Fibroblast of mammary gland (primary cell): Measurements from ENCODE around the gene SH3BP2.
A peak's percentile ranks its signal among the peaks of the same experiment; 100 is the strongest.

ENCODE experiments used
- DNase-seq: peaks from one replicate; pipeline ENCODE4 v3.0.0-alpha.2; 2010; ENCODE audit warnings: low read depth
- H3K4me3 ChIP-seq: 2 replicates; pipeline ENCODE4 v1.5.1; 2011; ENCODE audit warnings: low read depth, mild to moderate bottlenecking, low read length, moderate library complexity; ENCODE audit not compliant: control insufficient read depth
- CTCF ChIP-seq: conservative IDR thresholded peaks from 2 replicates; pipeline ENCODE4 v1.5.1; 2011; ENCODE audit warnings: low read depth, low read length, inconsistent platforms; ENCODE audit not compliant: control insufficient read depth, insufficient read depth

Gene SH3BP2

GRCh38 chr4:2871466-2871865 lies 78.6 kb downstream of the SH3BP2 start:
- no peak overlapping the region for H3K4me3 ChIP-seq
- TF ChIP-seq CTCF: no peak
- DNase-seq: no peak

GRCh38 chr4:2871911-2872310 lies 79.0 kb downstream of the SH3BP2 start:
- no peak for TF ChIP-seq CTCF
- no peak for DNase-seq
- H3K4me3 ChIP-seq: no peak overlapping the region

GRCh38 chr4:2873329-2873728 lies 80.4 kb downstream of the SH3BP2 start:
- no peak overlapping the region for H3K4me3 ChIP-seq
- TF ChIP-seq CTCF: no peak
- DNase-seq: no peak

GRCh38 chr4:2874861-2875260 lies 82.0 kb downstream of the SH3BP2 start:
- DNase-seq: peak; percentile 28
- TF ChIP-seq CTCF: no peak
- no peak overlapping the region for H3K4me3 ChIP-seq

GRCh38 chr4:2875556-2875955 lies 82.7 kb downstream of the SH3BP2 start:
- H3K4me3 ChIP-seq: no peak overlapping the region
- no peak for DNase-seq
- no peak for TF ChIP-seq CTCF

- no peak overlapping the region for H3K4me3 ChIP-seq
- no peak for TF ChIP-seq CTCF
- DNase-seq: no peak
Measured at GRCh38 chr4:2878346-2878745, 85.5 kb downstream of the SH3BP2 start.

GRCh38 chr4:2879026-2879425 lies 86.1 kb downstream of the SH3BP2 start:
- DNase-seq: no peak
- no peak overlapping the region for H3K4me3 ChIP-seq
- no peak for TF ChIP-seq CTCF
